Progenitor cell of endocrine pancreas (in vitro differentiated cells): ENCODE measurements around the gene GNPAT. TPM values are rescaled to one million over a fixed set of nuclear protein-coding genes. Genes with fewer than 3 reads are reported as not detected.
A peak's percentile ranks its signal among the peaks of the same experiment; 100 is the strongest.

ENCODE experiments used
- DNase-seq: peaks from one replicate; pipeline ENCODE4 v3.0.0; 2021; ENCODE audit warnings: low spot score; ENCODE audit not compliant: unreplicated experiment
- H3K27ac Mint-ChIP-seq: 2 replicates; pipeline ENCODE4 v1.8.0; 2021; ENCODE audit warnings: mild to moderate bottlenecking, moderate library complexity, mixed read lengths
- H3K27me3 Mint-ChIP-seq: 2 replicates; pipeline ENCODE4 v1.8.0; 2021; ENCODE audit warnings: mixed read lengths
- H3K36me3 Mint-ChIP-seq: 2 replicates; pipeline ENCODE4 v1.8.0; 2022; ENCODE audit warnings: mixed read lengths; ENCODE audit not compliant: insufficient read depth
- H3K4me1 Mint-ChIP-seq: 2 replicates; pipeline ENCODE4 v1.8.0; 2021; ENCODE audit warnings: low read depth, mixed read lengths
- H3K4me3 Mint-ChIP-seq: 2 replicates; pipeline ENCODE4 v1.8.0; 2021; ENCODE audit warnings: low read depth, mild to moderate bottlenecking, moderate library complexity, mixed read lengths
- H3K9me3 Mint-ChIP-seq: 2 replicates; pipeline ENCODE4 v1.8.0; 2021; ENCODE audit warnings: low read depth, mixed read lengths
- total RNA-seq: library from RNA; stranded (reverse); gene quantifications from 2 replicates; pipeline ENCODE4 v1.2.1, GENCODE V29; 2021
- TF ChIP-seq, protein P1 (sequence below): fragments of 200-600 bp; sonication (generic); IDR thresholded peaks from one replicate; pipeline ENCODE4 v1.5.0; 2021; ENCODE audit warnings: antibody characterized with exemption, mild to moderate bottlenecking; ENCODE audit not compliant: unreplicated experiment

Gene GNPAT
- total RNA-seq, 1 donor from 2014 or later = 70.2 TPM

DNA sequence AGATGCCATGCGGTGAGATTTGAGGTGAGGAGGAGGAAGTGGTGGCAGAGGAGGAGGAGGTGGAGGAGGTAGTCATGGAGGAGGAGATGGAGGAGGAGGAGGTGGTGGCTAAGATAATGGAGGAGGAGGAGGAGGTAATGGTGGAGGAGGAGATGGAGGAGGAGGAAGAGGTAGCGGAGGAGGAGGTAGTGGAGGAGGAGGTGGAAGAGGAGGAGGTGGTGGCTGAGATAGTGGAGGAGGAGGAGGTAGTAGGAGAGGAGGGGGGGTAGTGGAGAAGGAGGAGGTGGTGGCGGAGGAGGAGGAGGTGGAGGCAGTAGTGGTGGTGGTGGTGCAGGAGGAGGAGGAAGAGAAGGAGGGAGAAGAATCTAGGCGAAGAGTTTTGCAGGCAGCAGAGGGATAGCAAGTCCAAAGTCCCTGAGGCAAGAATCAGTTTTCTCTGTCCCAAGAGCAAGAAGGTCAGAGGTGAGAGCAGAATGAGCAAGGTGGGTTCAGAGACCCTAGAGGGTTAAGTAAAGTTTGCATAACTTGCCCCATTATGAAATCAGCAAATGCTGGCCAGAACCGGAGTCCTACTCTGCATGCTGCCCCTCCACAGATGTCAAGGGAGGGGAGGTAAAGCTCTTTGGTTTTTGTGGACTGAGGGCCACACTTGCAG, 38.9 kb upstream of the GNPAT start:
- Mint-ChIP-seq H3K4me3 (no peak overlapping the region), H3K4me1 (peaks cover 8% of the 10 kb centered on the region), H3K36me3 (no peaks in the 10 kb centered on the region), H3K27ac (no peak overlapping the region), H3K9me3 (no peaks in the 10 kb centered on the region), H3K27me3 (peaks cover 15% of the 10 kb centered on the region)
- TF ChIP-seq, protein P1, sequence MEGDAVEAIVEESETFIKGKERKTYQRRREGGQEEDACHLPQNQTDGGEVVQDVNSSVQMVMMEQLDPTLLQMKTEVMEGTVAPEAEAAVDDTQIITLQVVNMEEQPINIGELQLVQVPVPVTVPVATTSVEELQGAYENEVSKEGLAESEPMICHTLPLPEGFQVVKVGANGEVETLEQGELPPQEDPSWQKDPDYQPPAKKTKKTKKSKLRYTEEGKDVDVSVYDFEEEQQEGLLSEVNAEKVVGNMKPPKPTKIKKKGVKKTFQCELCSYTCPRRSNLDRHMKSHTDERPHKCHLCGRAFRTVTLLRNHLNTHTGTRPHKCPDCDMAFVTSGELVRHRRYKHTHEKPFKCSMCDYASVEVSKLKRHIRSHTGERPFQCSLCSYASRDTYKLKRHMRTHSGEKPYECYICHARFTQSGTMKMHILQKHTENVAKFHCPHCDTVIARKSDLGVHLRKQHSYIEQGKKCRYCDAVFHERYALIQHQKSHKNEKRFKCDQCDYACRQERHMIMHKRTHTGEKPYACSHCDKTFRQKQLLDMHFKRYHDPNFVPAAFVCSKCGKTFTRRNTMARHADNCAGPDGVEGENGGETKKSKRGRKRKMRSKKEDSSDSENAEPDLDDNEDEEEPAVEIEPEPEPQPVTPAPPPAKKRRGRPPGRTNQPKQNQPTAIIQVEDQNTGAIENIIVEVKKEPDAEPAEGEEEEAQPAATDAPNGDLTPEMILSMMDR = no peak
- no peak for DNase-seq

- no peak for DNase-seq
- TF ChIP-seq, protein P1 = no peak
- Mint-ChIP-seq H3K36me3 (no peaks in the 10 kb centered on the region), H3K4me3 (no peak overlapping the region), H3K4me1 (peaks cover 7% of the 10 kb centered on the region), H3K9me3 (no peaks in the 10 kb centered on the region), H3K27ac (peak overlapping the region; percentile 62), H3K27me3 (peaks cover 15% of the 10 kb centered on the region)
These were observed 37.6 kb upstream of the GNPAT start for GRCh38 chr1:231203259-231204057.

DNA sequence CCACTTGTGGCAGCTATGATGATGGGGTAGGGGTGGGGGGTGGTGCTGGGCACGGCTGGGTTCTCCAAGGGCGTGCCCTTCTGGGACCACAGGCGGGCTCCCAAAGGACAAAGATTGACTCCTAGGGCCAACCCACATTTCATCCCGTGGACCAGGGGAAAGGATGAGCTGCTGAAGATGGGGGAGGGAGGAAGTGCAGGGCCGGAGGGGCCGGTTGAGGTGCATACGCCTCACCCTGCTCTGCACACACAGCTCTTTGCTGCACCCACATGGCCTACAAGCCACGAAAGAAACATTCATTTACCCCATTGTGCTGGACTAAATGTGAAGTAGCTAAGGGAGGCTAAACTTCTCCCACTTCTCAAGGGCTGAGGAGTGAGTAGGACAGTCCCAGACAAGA, 34.2 kb upstream of the GNPAT start:
- Mint-ChIP-seq H3K4me3 (no peak overlapping the region), H3K36me3 (no peaks in the 10 kb centered on the region), H3K27ac (no peak overlapping the region), H3K9me3 (no peaks in the 10 kb centered on the region), H3K4me1 (peaks cover 9% of the 10 kb centered on the region), H3K27me3 (peaks cover 3% of the 10 kb centered on the region)
- no peak for DNase-seq
- TF ChIP-seq, protein P1 = no peak

DNA sequence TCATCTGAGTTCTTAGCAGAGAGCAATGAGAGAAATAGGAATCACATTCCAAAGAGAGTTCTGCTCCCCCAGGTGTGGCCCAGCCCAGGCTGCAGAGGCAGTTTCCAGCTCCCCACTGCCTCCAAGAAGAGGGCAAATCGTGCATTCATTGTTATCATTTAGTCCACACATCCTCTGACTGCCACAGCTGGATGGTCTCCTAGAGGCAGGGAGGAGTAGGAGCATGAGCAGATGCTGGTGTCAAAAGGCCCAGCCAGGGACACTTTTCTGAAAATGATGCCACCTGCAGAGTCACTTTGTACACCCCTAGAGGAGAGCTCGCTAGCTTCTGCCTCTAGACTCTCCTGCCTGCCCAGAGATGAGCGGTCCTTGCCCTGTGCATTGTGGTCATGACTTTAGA, 33.6 kb upstream of the GNPAT start:
- no peak for DNase-seq
- Mint-ChIP-seq H3K27me3 (peaks cover 3% of the 10 kb centered on the region), H3K36me3 (no peaks in the 10 kb centered on the region), H3K4me3 (no peak overlapping the region), H3K4me1 (peaks cover 11% of the 10 kb centered on the region), H3K27ac (no peak overlapping the region), H3K9me3 (no peaks in the 10 kb centered on the region)
- TF ChIP-seq, protein P1 = no peak

- DNase-seq = no peak
- TF ChIP-seq, protein P1 = no peak
- Mint-ChIP-seq H3K4me3 (no peak overlapping the region), H3K27me3 (peaks cover 3% of the 10 kb centered on the region), H3K27ac (no peak overlapping the region), H3K4me1 (peaks cover 8% of the 10 kb centered on the region), H3K36me3 (no peaks in the 10 kb centered on the region), H3K9me3 (no peaks in the 10 kb centered on the region)
These were observed 32.0 kb upstream of the GNPAT start for GRCh38 chr1:231208980-231209379.
